Ramos (cell line): ENCODE data around the gene LIPC.

ENCODE experiments used
- in situ Hi-C: fragments of 300-500 bp; cut with MboI; formaldehyde crosslinking; loops from one replicate; pipeline ENCODE4 v1.14.3; 2022; ENCODE audit warnings: low sequenced_read_pairs; ENCODE audit not compliant: unreplicated experiment

LIPC gene

DNA sequence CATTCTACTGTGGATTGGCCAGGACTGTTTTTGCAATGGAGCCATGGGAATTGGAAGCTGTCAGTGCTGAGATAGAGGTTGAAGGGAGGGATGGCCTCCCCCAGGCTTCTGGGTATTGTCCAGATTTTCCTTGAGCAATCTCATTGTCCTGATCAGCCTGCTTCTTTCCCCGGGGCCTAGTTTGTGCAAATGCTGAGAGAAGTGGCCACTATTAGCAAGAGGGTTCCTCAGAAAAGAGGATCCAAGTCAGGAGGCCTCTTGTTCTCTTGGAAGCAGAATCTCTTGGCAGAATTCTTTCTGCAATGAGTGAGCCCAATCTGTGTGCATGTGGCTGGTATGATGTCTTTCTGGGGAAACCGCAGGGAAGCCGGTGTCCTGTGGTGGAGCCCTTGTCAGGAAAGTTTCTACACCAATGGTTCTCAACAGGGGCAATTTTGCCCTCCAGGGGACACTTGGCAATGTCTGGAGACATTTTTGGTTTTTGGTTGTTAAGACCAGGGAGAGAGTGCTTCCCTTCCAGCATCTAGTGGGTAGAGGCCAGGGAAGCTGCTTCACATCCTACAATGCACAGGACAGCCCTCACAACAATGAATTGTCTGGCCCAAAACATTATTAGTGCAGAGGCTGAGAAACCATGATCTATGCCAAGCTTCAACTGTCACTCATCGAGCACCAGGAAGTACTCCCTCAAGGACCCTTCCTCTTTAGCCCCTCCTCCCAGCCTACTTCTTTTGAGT, 2.0 kb downstream of the LIPC start:
- in situ Hi-C loops = no loop called here

DNA sequence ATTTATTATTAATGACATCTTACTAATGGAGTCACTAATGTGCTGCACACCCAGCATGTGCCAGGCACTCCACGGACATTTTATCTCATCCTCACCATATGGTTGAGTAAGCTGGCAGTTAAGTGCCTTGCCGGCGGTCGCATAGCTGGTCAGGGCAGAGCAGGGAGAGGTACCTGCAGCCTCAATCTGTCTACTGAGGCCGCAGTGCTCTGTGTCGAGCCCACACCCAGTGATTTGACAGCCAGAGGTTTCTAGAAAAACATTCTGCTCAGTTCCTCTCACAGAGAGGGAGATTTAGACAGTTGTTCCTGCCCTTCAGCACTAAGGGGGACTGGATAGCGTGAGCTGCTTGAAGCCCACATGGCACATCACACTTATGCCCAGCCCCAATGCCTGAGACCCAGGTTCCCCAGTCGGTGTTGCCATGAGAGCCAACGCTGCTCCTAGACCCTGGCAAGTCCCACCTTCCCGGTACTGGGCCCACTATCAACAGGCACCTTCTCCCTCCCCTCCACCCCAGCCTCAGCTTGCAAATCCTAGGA, 2.6 kb downstream of the LIPC start:
- in situ Hi-C loops = no loop called here

DNA sequence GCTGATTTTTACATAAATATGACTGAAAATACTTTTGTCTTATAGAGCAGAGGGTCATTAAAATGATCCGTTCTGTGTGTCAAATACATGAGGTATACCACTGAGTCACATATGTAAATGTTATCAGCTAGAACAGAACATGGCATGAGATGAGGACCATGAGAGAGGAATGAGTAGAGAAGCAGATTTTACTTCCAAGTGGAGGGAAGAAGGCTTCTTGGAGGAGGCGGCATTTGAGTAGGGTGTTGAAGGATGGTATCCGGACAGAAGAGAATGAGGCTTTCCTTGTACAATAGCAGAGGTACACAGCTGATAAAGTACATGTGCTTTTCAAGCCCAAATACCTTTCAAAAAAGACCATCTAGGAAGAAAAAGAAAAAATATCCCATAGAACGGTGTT, 4.8 kb downstream of the LIPC start:
- in situ Hi-C loops = no loop called here

DNA sequence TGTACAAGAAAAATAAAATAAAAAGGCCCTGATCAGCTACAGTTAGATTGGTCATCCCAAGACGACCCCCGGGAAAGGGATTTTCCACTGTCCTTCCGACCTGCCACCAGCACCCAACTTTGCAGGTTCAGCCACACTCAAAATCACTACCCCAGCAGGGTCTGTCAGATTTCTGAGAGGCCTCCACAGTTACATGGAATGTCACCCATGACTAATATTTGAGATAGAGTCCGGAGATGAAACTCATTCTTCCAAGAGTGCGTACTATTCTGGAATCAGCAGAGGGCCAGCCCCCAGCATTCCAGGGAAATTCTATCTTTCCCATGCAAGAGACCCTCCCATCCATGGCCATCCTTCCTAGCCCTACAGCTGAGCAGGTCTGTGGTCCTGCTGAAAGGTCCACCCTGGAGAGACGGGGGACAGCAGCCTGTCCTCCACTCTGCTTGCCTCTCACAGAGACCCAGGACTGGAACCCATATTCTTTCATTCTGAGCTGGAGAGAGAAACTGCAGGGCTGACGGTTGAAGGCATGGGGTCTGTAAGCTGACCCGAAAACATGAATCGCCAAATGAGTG, 5.8 kb downstream of the LIPC start:
- in situ Hi-C loops = no loop called here

DNA sequence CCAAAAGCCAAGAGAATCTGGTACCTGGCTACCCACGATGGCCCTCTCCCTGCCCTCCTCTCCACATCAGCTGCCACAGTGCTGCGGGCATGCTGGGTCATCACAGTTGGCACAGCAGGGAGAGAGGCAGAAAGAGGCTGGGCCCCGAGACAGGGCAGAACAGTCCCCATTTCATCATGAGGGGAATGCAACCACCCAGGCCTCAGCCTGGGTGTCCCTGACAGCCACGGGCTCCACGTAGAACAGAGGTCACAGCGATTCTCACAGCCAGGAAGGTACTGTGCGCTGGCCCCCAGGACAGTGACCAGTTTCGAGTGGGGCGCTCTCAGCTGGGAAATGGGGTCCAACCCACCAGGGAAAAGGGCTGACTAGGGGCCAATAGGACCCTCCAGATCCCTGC, 6.3 kb downstream of the LIPC start:
- in situ Hi-C loops = no loop called here

DNA sequence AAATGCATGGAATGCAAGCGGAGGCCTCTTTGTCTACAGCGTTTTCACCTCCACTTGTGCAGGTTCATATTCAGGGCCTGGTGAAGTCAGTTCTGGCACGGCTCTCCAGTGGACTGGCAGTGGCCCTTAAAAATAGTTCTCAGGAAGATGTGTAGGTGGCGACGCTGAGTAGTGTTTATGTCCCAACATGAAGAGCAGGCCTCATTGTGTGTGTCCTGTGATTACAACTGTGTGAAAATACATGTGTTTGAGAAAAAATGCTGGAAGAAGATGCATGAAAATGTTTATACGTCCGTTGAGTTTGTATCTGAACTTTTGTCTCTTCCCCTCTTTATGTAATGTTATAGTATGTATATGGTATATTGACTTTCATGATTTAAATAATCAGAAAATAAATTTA, 7.2 kb downstream of the LIPC start:
- in situ Hi-C loops = no loop called here

DNA sequence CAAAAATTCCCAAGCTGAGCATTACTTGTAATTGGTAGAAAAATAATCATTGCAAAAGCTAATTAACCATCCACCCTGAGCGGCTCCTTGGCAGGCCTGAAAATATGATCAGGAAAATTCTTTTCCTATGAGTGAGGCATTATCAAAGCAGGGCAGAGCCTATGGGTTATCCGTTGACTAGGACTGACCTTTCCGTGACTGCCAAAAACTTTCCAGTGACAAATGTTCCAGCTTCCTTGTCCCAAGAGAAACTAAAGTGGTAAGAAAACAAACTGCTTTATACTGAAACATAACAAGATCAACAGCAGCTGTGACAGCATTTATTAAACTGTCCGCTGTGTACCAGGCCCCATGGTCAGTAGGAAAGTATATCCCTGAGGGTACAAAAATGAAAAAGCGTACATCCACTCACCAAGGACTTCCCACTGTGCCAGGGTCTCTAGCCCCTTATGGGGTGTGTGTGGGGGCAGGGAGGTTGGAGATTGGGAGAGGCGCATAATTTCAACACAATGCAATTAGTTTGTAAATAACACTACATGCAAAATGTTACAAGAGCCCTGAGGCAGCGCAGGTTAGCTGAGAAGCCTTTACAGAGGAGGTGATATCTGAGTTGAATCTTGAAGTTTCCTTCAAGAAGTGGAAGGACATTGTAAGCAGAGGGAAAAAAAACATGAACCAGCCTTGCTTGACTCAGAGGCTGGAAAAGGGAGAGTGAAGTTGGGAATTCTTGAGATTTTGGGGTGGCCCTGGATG, 8.5 kb downstream of the LIPC start:
- in situ Hi-C loops = no loop called here

DNA sequence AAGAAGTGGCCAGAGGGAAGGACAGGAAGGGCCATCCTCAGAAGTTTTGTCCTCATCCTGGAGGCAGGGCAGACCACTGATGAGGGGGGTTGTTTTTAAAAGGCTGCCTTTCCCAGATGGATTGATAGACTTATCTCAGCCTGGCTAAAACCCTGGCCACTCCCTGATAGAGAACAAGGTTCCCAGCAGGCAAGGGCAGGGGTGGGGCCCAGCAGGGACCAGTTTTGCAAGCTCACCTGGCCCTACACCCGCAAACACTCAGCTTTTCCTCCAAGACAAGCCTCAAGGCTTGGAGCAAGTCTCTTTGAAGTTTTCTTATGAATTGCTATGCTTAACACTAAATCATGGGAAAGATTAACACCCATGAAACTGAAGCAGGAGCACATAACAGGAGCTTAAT, 9.1 kb downstream of the LIPC start:
- in situ Hi-C loops = no loop called here

DNA sequence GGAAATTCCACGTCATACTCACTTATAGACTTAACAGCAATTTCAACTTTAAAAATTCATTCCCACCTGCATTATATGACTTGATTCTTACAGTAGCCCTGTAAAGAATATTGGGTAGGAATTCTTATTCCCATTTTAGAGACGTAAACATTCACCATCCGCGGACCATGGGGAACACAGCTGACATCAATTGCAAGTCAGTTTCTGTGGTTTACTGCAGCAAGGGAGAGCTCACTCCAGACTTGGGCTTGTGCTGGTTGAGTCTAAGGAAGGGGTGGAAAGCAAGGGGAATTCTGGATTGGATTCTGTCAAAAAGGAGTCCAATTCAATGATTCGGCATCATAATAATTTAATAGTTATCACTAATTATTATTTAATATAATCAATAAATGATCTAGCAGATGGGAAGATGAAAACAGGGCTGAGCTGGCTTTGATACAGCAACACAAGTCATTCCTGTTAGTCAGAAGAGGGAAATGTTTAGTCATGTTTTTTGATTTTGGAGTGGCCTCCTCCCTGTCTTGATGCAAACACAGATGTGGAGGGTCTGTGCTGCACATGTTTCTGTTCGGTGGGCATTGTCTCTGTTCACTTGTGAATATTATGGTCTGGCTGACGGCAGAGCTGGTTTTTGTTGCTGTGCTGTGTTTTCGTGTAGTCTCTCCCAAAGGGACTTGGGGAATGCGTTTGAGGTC, 9.7 kb downstream of the LIPC start:
- in situ Hi-C loops = no loop called here

DNA sequence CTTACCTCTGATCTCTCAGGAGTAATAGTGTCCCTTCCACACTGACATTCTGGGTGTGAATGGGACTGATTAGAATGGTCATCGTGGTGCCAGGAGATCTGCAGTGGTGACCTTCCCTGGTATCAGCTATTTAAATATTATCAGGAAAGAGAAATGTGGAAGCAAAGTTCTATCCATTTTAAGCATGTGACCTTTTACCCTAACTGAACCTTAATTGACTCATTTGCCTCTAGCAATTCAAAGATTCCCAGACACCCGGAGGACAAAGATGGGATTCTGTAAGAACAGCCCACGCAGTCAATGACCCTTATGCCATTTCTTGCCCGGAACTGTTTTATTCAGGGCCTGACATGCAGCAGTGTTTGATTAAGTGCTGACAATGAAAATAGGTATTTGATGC, 10.3 kb downstream of the LIPC start:
- in situ Hi-C loops = no loop called here

DNA sequence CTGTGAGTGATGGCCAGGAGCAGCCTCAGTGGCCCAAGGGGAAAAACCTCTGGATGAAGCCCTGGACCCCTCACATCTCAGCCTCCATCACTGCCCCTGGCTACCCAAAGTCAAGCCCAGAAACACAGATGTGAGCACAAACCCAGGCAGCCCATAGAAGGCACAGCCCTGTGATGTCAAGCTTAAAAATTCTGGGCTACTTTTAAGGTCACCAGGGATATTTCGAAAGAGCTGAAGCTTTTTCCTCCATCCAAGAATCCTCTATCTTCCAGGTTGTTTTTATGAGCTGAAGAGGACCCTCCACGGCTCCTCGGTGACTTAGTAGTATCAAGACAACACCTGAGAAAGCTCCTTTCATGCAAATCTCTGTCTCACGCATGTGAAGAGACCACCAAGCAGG, 11.5 kb downstream of the LIPC start:
- in situ Hi-C loops = no loop called here

DNA sequence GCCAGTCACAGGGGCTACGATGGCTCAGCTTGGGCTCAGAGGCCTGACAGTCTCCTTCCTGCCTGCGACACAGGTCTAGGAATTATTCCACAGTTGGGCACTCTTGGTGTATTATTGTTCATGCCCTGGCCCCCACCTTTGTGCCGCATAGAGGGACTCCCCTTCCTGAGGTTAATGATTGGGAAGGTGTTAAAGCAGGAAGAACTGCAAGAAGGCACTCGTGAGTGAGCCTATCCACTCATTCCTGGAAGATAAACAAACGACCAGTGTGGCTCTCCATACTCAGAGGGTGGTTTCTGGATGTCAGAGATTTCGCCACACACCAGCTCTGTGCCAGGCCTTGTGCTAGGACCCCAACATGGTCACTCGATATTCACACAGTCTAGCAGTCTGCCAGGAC, 12.3 kb downstream of the LIPC start:
- in situ Hi-C loops = no loop called here

DNA sequence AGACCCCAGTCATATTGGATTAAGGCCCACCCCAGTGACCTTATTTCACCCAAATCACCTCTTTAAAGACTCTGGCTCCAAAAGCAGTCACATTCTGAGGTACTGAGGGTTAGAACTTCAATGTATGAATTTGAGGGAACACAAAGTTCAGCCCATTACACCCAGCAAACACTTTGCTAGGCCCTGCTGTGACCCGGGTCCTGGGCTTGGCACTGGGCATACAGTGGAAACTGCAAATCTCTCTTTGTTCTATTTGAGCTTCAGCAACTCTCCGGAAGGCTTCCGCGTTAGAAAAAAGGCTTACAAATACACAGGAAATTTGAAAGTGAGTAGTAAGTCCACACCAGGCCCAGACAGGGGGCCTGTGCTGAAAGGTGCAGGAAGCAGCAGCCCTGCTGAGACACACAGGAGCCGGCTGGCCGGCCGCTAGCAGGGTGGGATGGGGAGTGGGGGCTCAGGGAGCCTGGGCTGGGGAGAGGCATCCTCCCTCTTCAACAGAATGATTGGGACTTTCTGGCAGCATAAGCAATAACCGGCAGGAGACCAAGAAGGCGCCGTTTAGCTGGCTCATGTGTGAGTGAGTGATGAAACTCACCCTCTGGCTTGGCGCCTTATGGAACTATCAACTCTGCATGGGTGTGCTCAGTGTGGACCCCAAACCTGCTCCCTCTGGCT, 13.0 kb downstream of the LIPC start:
- in situ Hi-C loops = no loop called here

DNA sequence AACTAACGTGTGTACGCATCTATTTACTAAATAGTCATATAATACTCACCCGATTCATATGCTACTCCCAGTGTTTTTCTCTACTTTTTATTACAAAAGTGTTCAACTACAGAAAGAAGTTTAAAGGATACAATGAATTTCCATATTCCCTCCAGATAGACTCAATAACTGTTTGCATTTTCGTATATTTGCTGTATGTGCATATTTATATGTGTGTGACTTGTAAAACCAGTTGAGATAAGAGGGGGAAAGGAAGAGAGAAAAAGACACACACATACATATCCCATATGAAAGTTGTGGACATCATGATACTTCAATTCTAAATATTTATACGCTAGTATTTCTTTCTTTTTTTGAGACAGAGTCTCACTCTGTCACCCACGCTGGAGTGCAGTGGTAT, 14.1 kb downstream of the LIPC start:
- in situ Hi-C loops = no loop called here

DNA sequence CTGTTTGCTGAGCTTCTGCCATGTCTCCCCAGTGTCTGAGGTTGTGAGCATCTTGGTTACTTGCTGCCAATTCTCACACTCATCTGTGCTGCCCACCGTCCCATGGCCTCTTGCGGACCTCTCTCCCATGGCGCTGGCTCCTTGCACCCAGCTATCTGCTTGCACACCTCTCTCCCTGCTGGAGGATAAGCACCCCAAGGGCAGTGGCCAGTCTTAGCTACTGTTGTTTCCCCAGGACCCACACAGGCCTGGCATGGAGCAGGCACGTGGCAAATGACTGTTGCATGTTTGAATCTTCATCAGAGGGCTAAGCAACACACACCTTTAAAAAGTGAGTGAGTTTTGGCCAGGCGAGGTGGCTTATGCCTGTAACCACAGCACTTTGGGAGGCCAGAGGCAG, 14.7 kb downstream of the LIPC start:
- in situ Hi-C loops = no loop called here

DNA sequence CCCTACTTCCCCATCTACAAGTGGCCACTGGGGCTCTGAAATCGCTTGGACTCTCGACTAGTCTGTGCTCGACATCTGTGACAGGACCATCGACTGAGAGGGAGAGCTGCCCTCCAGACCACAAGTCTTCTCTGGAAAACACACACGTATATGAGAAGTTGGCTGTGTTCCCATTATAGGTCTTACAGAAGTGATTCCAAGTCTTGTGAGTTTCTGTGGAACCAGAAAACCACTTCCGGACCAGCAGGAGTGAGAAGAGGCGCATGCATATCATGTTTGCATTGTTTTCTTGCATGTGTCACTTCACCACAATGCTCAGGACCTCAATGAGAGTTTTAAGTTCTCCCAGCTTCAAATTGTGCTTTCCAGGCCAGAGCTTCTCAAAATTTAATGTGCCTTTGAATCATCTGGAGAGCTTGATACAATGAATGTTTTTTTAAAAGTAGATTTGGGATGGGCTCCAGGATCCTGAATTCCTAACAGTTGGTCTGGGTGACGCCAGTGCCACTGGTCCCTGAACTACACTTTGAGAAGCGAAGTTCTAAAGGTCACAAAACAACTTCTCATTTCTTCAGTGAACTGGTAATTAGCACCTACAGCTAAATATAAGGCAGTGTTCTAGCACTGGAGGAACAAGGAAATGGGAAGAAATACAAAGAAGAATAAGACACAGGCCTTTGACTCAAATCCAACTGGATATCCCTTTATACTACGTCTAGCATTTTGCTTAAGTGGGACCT, 15.7 kb downstream of the LIPC start:
- in situ Hi-C loops = no loop called here

DNA sequence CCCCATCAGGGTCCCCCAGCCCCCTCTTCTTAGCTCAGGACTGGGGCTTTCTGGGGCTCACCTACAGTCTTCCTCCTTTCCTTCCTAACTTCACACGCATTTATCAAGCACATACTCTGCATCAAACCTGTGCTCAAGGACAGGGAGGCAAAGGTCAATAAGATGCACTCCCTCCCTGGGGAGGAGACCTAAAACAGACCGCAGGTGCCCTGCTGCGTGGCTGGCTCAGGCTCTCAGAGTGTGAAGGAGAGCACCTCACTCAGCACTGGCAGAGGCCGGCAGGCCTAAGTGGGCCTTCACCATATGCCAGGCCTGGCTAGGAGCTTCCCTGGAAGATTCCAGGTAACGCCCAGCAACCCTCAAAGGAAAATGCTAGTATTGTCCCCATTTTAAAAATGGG, 16.5 kb downstream of the LIPC start:
- in situ Hi-C loops = no loop called here

DNA sequence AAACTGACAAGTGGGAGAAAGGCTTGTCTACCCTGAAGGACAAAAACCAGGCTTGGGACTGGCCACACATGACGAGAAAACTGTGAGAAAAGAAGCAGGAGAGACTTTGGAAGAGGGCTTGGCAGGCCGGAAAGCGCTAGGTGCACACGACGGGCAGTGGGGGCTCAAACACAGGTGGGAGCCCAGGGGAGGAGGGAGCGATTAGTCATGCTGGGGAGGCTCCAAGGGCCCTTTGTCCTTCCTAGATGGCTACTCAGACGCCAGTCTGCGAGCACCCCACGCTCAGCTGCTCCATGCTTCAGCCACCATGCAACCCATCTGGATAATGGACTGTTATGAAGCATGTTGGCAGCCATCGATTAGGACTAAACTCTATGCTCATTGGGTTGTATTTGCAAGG, 17.1 kb downstream of the LIPC start:
- in situ Hi-C loops = no loop called here

DNA sequence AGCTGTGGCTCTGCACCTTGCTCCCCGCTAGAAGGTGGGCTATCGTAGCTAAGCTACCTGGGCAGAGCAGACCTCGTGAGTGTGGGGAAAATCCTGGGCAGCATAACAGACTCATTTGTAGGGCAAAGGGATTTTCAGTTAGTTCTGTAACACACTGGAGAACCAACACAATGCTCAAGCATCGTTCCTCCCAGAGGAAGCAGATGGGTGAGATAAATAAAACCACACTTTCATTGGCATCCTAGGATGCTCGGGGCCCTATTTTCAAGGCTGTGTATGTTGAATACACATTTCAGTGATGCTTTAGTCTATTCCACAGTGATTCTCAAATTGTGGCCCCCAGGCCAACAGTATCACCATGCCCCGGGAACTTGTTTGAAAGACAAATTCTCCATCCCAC, 20.0 kb downstream of the LIPC start:
- in situ Hi-C loops = no loop called here

DNA sequence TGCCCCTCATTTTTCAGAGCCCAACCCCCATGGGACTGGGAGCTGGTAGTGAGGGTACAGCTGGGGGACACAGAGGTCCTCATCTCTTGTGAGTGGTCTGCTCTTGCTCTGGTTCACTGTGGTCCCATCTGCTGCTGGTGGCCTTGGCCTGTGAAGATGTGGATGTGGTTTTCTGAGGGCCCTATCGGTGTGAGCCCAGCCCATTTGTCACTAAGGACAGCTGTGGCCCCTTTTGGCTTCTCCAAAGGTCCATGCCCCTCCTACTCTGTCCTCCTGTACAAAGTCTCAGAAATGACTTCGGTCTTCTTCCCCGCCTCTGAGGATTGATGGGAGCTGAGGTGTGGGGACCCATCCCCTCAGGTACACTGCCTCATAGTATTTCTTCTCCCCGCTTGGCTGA, 21.0 kb downstream of the LIPC start:
- in situ Hi-C loops = no loop called here
